ENCODE results near the gene MYO1A. TPM values are rescaled to one million over a fixed set of nuclear protein-coding genes. Genes with fewer than 3 reads are reported as not detected.

Gene MYO1A
- total and polyA plus RNA-seq, 2 of the 13 experiments (the other 11 are each of a cell fraction or from before 2014, with no cell fraction given): 5.3 to 6.0 TPM

GRCh38 chr12:57001448-57001906 lies 48.5 kb downstream of the MYO1A start (continued):
- TF ChIP-seq KLF16 (CRISPR knock-in tag; IDR thresholded peaks at IDR 0.05) (peak in 1 of 2 experiments; percentile 39; a peak in 1 of 4 replicates), ZSCAN22 (CRISPR knock-in tag; IDR thresholded peaks at IDR 0.05) (no peak), GATAD2A (CRISPR knock-in tag; IDR thresholded peaks at IDR 0.05) (peak; percentile 75), MYC (CRISPR knock-in tag; IDR thresholded peaks at IDR 0.05; ENCODE audit: borderline replicate concordance) (peak; percentile 47; the same call in 1 of the 2 replicates), FOXC1 (CRISPR knock-in tag; IDR thresholded peaks at IDR 0.05; ENCODE audit: borderline replicate concordance) (no peak), MBNL3 (CRISPR knock-in tag; conservative IDR thresholded peaks at IDR 0.05) (no peak), RFXAP (CRISPR knock-in tag; IDR thresholded peaks at IDR 0.05; ENCODE audit: borderline replicate concordance) (no peak), TSC22D2 (CRISPR knock-in tag; IDR thresholded peaks at IDR 0.05; ENCODE audit: borderline replicate concordance) (peak; percentile 58; the same call in 1 of the 2 replicates), LRRFIP1 (CRISPR knock-in tag; conservative IDR thresholded peaks at IDR 0.05) (no peak), ARHGAP35 (CRISPR knock-in tag; IDR thresholded peaks at IDR 0.05; ENCODE audit: borderline replicate concordance) (no peak), HMG20B (CRISPR knock-in tag; conservative IDR thresholded peaks at IDR 0.05) (no peak), ZNF430 (CRISPR knock-in tag; IDR thresholded peaks at IDR 0.05) (peak; percentile 58; the same call in 1 of the 2 replicates), ZFYVE20 (CRISPR knock-in tag; IDR thresholded peaks at IDR 0.05; ENCODE audit: borderline replicate concordance, low read depth) (no peak), SSRP1 (CRISPR knock-in tag; IDR thresholded peaks at IDR 0.05) (no peak), KLF12 (CRISPR knock-in tag; IDR thresholded peaks at IDR 0.05; ENCODE audit: borderline replicate concordance) (no peak)
- TF ChIP-seq, protein P1, sequence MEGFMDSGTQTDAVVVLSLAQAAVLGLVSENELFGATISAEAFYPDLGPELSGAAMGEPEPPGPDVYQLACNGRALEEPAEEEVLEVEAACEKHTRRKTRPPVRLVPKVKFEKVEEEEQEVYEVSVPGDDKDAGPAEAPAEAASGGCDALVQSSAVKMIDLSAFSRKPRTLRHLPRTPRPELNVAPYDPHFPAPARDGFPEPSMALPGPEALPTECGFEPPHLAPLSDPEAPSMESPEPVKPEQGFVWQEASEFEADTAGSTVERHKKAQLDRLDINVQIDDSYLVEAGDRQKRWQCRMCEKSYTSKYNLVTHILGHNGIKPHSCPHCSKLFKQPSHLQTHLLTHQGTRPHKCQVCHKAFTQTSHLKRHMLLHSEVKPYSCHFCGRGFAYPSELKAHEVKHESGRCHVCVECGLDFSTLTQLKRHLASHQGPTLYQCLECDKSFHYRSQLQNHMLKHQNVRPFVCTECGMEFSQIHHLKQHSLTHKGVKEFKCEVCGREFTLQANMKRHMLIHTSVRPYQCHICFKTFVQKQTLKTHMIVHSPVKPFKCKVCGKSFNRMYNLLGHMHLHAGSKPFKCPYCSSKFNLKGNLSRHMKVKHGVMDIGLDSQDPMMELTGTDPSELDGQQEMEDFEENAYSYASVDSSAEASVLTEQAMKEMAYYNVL (CRISPR knock-in tag; IDR thresholded peaks at IDR 0.05; ENCODE audit: borderline replicate concordance): no peak
- TF ChIP-seq, protein P2, sequence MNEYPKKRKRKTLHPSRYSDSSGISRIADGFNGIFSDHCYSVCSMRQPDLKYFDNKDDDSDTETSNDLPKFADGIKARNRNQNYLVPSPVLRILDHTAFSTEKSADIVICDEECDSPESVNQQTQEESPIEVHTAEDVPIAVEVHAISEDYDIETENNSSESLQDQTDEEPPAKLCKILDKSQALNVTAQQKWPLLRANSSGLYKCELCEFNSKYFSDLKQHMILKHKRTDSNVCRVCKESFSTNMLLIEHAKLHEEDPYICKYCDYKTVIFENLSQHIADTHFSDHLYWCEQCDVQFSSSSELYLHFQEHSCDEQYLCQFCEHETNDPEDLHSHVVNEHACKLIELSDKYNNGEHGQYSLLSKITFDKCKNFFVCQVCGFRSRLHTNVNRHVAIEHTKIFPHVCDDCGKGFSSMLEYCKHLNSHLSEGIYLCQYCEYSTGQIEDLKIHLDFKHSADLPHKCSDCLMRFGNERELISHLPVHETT (CRISPR knock-in tag; conservative IDR thresholded peaks at IDR 0.05): no peak
- TF ChIP-seq, protein P3, sequence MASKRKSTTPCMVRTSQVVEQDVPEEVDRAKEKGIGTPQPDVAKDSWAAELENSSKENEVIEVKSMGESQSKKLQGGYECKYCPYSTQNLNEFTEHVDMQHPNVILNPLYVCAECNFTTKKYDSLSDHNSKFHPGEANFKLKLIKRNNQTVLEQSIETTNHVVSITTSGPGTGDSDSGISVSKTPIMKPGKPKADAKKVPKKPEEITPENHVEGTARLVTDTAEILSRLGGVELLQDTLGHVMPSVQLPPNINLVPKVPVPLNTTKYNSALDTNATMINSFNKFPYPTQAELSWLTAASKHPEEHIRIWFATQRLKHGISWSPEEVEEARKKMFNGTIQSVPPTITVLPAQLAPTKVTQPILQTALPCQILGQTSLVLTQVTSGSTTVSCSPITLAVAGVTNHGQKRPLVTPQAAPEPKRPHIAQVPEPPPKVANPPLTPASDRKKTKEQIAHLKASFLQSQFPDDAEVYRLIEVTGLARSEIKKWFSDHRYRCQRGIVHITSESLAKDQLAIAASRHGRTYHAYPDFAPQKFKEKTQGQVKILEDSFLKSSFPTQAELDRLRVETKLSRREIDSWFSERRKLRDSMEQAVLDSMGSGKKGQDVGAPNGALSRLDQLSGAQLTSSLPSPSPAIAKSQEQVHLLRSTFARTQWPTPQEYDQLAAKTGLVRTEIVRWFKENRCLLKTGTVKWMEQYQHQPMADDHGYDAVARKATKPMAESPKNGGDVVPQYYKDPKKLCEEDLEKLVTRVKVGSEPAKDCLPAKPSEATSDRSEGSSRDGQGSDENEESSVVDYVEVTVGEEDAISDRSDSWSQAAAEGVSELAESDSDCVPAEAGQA (IDR thresholded peaks at IDR 0.05; ENCODE audit: low read depth): no peak
- TF ChIP-seq, protein P3 (CRISPR knock-in tag; IDR thresholded peaks at IDR 0.05; ENCODE audit: borderline replicate concordance): no peak

Data from HepG2 (cell line).